ENCODE data around the gene GLTP. TPM values are rescaled to one million over a fixed set of nuclear protein-coding genes. Genes with fewer than 3 reads are reported as not detected.

The GLTP gene
- total RNA-seq, 1 experiment from 2014 or later: 25.8 TPM

GRCh38 chr12:109878749-109879148, 1.6 kb downstream of the GLTP start:
- ChIA-PET POLR2A (no interaction called here), CTCF (interaction anchor here (1.0 to 2.1 kb wide), 3 partner anchors 32 to 47 kb away, joined by 3 to 7 read pairs (median 4); no protein-coding TSS in a partner anchor)
- TF ChIP-seq SMAD3 (CRISPR knock-in tag; IDR thresholded peaks at IDR 0.05; ENCODE audit: borderline replicate concordance) (no peak), ZNF232 (CRISPR knock-in tag; IDR thresholded peaks at IDR 0.05) (no peak), ETV6 (CRISPR knock-in tag; IDR thresholded peaks at IDR 0.05) (no peak), MYBL2 (CRISPR knock-in tag; IDR thresholded peaks at IDR 0.05) (no peak), ATF6 (CRISPR knock-in tag; IDR thresholded peaks at IDR 0.05) (no peak), TEAD4 (CRISPR knock-in tag; IDR thresholded peaks at IDR 0.05) (no peak), ZNF121 (CRISPR knock-in tag; IDR thresholded peaks at IDR 0.05) (no peak), ESRRA (CRISPR knock-in tag; IDR thresholded peaks at IDR 0.05; ENCODE audit: borderline replicate concordance) (no peak)
- TF ChIP-seq, protein P1, sequence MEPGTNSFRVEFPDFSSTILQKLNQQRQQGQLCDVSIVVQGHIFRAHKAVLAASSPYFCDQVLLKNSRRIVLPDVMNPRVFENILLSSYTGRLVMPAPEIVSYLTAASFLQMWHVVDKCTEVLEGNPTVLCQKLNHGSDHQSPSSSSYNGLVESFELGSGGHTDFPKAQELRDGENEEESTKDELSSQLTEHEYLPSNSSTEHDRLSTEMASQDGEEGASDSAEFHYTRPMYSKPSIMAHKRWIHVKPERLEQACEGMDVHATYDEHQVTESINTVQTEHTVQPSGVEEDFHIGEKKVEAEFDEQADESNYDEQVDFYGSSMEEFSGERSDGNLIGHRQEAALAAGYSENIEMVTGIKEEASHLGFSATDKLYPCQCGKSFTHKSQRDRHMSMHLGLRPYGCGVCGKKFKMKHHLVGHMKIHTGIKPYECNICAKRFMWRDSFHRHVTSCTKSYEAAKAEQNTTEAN (CRISPR knock-in tag; IDR thresholded peaks at IDR 0.05): no peak
- DNase-seq (ENCODE audit: low spot score) (no peak), ATAC-seq (no peak)
- Mint-ChIP-seq H3K27ac (no peak overlapping the region), H3K4me1 (peaks cover 51% of the 10 kb centered on the region), H3K4me3 (peak overlapping the region; percentile 94), H3K27me3 (ENCODE audit: low read depth) (peaks cover 7% of the 10 kb centered on the region; the same call in 1 of the 2 replicates), H3K36me3 (no peaks in the 10 kb centered on the region), H3K9me3 (no peaks in the 10 kb centered on the region)

DNA sequence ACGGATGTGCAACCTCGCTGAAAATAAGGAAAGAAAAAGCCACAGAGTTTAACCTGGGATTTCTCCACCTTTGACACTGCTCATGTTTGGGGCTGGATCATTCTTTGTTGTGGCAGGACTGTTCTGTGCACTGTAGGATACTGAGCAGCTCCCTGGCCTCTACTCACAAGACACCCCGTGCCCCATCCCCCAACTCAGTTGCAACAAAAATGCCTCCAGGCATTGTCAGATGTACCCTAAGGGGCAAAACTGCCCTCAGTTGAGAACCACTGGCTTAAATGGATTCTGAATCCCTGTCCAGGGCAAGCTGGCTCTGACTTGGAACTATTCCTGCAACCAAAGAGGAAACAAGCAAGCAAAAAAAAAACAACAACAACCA, 2.1 kb downstream of the GLTP start:
- ChIA-PET POLR2A (no interaction called here), CTCF (interaction anchor here (1.2 to 2.7 kb wide), 3 partner anchors 25 to 33 kb away, joined by 4 to 12 read pairs (median 7); no protein-coding TSS in a partner anchor)
- TF ChIP-seq IRF2 (CRISPR knock-in tag; IDR thresholded peaks at IDR 0.05; ENCODE audit: borderline replicate concordance, low read depth) (no peak), ESRRA (CRISPR knock-in tag; IDR thresholded peaks at IDR 0.05; ENCODE audit: borderline replicate concordance) (no peak), HMGXB4 (CRISPR knock-in tag; IDR thresholded peaks at IDR 0.05) (no peak), ZNF219 (CRISPR knock-in tag; IDR thresholded peaks at IDR 0.05; ENCODE audit: borderline replicate concordance) (no peak), IRF1 (CRISPR knock-in tag; IDR thresholded peaks at IDR 0.05) (no peak), ZNF121 (CRISPR knock-in tag; IDR thresholded peaks at IDR 0.05) (no peak), ETV6 (CRISPR knock-in tag; IDR thresholded peaks at IDR 0.05) (no peak), ERG (CRISPR knock-in tag; IDR thresholded peaks at IDR 0.05) (no peak), NFATC4 (CRISPR knock-in tag; IDR thresholded peaks at IDR 0.05) (no peak), MLX (CRISPR knock-in tag; IDR thresholded peaks at IDR 0.05) (no peak), CDX4 (CRISPR knock-in tag; IDR thresholded peaks at IDR 0.05; ENCODE audit: borderline replicate concordance) (no peak)
- peaks cover 47% of the 10 kb centered on the region for H3K4me1 Mint-ChIP-seq
- no peak overlapping the region for H3K27ac Mint-ChIP-seq
- H3K36me3 Mint-ChIP-seq: no peaks in the 10 kb centered on the region
- ATAC-seq (no peak), DNase-seq (ENCODE audit: low spot score) (no peak)
- peaks cover 2% of the 10 kb centered on the region; the same call in 1 of the 2 replicates for H3K27me3 Mint-ChIP-seq (ENCODE audit: low read depth)
- H3K4me3 Mint-ChIP-seq: peak overlapping the region; percentile 94
- H3K9me3 Mint-ChIP-seq: no peaks in the 10 kb centered on the region

All from WTC11 (cell line).